Erythroblast (primary cell): ENCODE measurements around the gene PVALB.

ENCODE experiments used
- GATA1 ChIP-seq: IDR thresholded peaks from 2 replicates; pipeline ENCODE4 v1.6.1; 2011; ENCODE audit warnings: low read depth, mild to moderate bottlenecking, control low read depth, low read length, moderate library complexity
- POLR2A ChIP-seq: IDR thresholded peaks from 2 replicates; pipeline ENCODE4 v1.6.1; 2011; ENCODE audit warnings: mild to moderate bottlenecking, low read length

DNA sequence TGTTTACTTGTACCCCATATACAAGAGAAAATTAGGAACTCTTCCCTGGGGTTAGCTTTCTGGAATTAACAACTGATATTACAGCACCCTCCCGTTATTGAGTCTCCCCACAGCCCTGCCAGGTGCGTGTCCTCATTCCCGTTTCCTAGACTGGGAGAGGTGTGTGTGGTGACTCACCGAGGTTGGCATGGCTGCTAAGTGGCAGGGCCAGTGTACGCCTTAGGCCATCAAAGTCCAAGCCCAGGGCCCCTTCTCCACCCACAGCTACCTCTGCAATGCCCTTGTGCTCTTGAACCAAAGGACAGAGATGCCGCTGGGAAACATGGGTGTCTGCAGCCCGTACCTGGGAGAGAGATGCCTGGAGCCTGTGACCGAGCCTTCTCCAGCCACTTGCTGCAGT is 53.3 kb downstream of the PVALB start:
- no peak for TF ChIP-seq POLR2A
- no peak for TF ChIP-seq GATA1
